ENCODE results near the gene USP13. TPM values are rescaled to one million over a fixed set of nuclear protein-coding genes. Genes with fewer than 3 reads are reported as not detected.
"Not testable (repeated sequence)": the region's sequence is repeated elsewhere in the genome, so short reads cannot be mapped to it uniquely, and the experiment has no call there.

The USP13 gene
- total RNA-seq, 5 donors from 2014 or later (not counting 1 experiment from before 2014, with no cell fraction given) = 6.2 to 7.9 (median 7.0) TPM

DNA sequence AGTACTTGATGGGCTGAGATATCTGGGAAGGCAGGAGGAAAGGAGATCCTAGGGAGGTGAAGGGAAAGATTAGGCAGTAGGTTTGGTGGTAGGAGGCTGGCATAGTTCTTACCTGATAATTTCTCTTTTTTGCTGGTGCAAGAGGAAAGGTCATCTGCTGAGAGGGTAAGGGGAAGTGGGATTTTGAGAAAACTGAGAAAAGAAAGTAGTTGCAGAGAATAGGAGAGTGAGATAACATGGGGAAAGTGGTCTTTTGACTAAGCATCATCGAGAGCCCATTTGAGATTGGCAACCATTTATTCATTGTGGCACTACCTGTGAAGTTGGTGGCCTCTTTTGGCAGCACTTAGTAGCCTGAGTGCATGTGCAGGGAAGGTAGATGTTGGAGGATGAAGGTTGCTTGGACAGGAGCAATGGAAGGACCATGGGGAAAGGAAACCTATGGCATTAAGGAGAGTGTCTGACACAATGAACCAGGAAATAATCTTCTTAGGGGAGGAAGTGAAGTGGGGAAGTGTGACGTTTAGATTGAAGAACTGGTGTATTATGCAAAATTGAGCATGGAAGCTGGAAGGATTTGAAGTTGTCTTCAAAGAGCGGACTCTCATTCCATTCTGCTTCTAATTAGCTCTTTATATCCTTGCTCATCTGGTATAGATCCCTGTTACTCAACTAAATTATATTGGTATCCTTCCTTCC lies 21.9 kb upstream of the USP13 start:
- ATAC-seq (replicated peaks in 1 of 4) (no peak), DNase-seq (no peak)
- Histone ChIP-seq H3K27ac (ENCODE audit: low read length) (no peak overlapping the region), H3K9me3 (no peaks in the 10 kb centered on the region), H3K4me3 (ENCODE audit: control insufficient read depth in 1 of 2, extremely low read depth in 1 of 2, low read length in 1 of 2) (no peak overlapping the region), H3K36me3 (ENCODE audit: control insufficient read depth in 2 of 2, extremely low read depth in 1 of 2, insufficient read depth in 1 of 2, low read length in 1 of 2) (no peaks in the 10 kb centered on the region), H3K27me3 (replicated peaks in 1 of 2; ENCODE audit: control insufficient read depth in 2 of 2, extremely low read depth in 1 of 2, insufficient read depth in 2 of 2, low read length in 1 of 2) (no peaks in the 10 kb centered on the region), H3K4me1 (ENCODE audit: control insufficient read depth in 1 of 2, extremely low read depth in 1 of 2, insufficient read depth in 2 of 2, low read length in 2 of 2) (no peaks in the 10 kb centered on the region)
- Mint-ChIP-seq H3K4me1 (no peaks in the 10 kb centered on the region), H3K36me3 (peaks cover 8% of the 10 kb centered on the region), H3K4me3 (no peak overlapping the region), H3K27ac (no peak overlapping the region), H3K27me3 (no peaks in the 10 kb centered on the region), H3K9me3 (no peaks in the 10 kb centered on the region)
- WGBS (ENCODE audit: insufficient coverage) = 83% methylated on average over 1 of the region's 3 CpGs
- CTCF ChIA-PET = interaction anchor here in 1 of 2 donors (0.7 kb wide), 1 partner anchor 282 kb away, joined by 4 read pairs; no protein-coding TSS in a partner anchor
- POLR2A ChIA-PET = interaction anchor here in 1 of 2 donors (0.7 kb wide), 1 partner anchor 35 kb away, joined by 3 read pairs; no protein-coding TSS in a partner anchor

- Mint-ChIP-seq H3K9me3 (no peaks in the 10 kb centered on the region), H3K4me3 (no peak overlapping the region), H3K4me1 (no peaks in the 10 kb centered on the region), H3K27ac (no peak overlapping the region), H3K27me3 (no peaks in the 10 kb centered on the region), H3K36me3 (peaks cover 3% of the 10 kb centered on the region)
- H3K4me3 ChIP-seq (ENCODE audit: control insufficient read depth in 1 of 2, extremely low read depth in 1 of 2, low read length in 1 of 2) = no peak overlapping the region
- peaks cover 0 to 7% of the 10 kb centered on the region in 2 experiments for H3K27me3 ChIP-seq (replicated peaks in 1 of 2; ENCODE audit: control insufficient read depth in 2 of 2, extremely low read depth in 1 of 2, insufficient read depth in 2 of 2, low read length in 1 of 2)
- no peaks in the 10 kb centered on the region for H3K36me3 ChIP-seq (ENCODE audit: control insufficient read depth in 2 of 2, extremely low read depth in 1 of 2, insufficient read depth in 1 of 2, low read length in 1 of 2)
- no peaks in the 10 kb centered on the region for H3K4me1 ChIP-seq (ENCODE audit: control insufficient read depth in 1 of 2, extremely low read depth in 1 of 2, insufficient read depth in 2 of 2, low read length in 2 of 2)
- no peaks in the 10 kb centered on the region for H3K9me3 ChIP-seq
- POLR2A ChIA-PET = no interaction called here
- H3K27ac ChIP-seq (ENCODE audit: low read length) = no peak overlapping the region
- WGBS (ENCODE audit: insufficient coverage) = no CpG with 5 or more reads among the region's 1 CpG
- DNase-seq (no peak), ATAC-seq (replicated peaks in 1 of 4) (no peak)
- CTCF ChIA-PET = no interaction called here
Observed at GRCh38 chr3:179640469-179640868, 12.4 kb upstream of the USP13 start.

DNA sequence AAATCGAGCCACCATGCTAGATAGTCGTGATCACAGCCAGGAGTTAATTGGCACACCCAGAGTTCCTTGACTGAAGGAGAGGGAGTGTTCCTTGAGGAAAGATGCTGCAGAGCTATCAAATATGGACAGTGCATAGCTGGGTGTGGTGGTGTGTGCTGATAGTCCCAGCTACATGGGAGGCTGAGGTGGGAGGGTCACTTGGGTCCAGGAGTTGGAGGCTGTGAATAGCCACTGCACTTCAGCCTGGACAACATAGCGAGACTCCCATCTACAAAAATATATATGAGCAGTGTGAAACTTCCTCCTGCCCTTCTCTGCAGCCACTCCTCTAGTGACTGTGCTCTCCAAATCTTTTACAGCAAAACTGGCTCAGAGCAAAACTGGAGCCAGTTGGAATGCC lies 10.0 kb upstream of the USP13 start:
- H3K4me1 ChIP-seq (ENCODE audit: control insufficient read depth in 1 of 2, extremely low read depth in 1 of 2, insufficient read depth in 2 of 2, low read length in 2 of 2) = no peaks in the 10 kb centered on the region
- no peaks in the 10 kb centered on the region for H3K36me3 ChIP-seq (ENCODE audit: control insufficient read depth in 2 of 2, extremely low read depth in 1 of 2, insufficient read depth in 1 of 2, low read length in 1 of 2)
- Mint-ChIP-seq H3K4me1 (no peaks in the 10 kb centered on the region), H3K27ac (no peak overlapping the region), H3K36me3 (peaks cover 3% of the 10 kb centered on the region), H3K27me3 (no peaks in the 10 kb centered on the region), H3K9me3 (no peaks in the 10 kb centered on the region), H3K4me3 (no peak overlapping the region)
- no peak for DNase-seq
- WGBS (ENCODE audit: insufficient coverage) = 86% methylated on average over 2 of the region's 3 CpGs
- no peak overlapping the region for H3K27ac ChIP-seq (ENCODE audit: low read length)
- no peak overlapping the region for H3K4me3 ChIP-seq (ENCODE audit: control insufficient read depth in 1 of 2, extremely low read depth in 1 of 2, low read length in 1 of 2)
- no peak for ATAC-seq (replicated peaks in 1 of 4)
- ChIA-PET POLR2A (no interaction called here), CTCF (interaction anchor here in 1 of 2 donors (0.6 kb wide), 1 partner anchor 78 kb away, joined by 4 read pairs; no protein-coding TSS in a partner anchor)
- H3K27me3 ChIP-seq (replicated peaks in 1 of 2; ENCODE audit: control insufficient read depth in 2 of 2, extremely low read depth in 1 of 2, insufficient read depth in 2 of 2, low read length in 1 of 2) = peaks cover 0 to 7% of the 10 kb centered on the region in 2 experiments
- H3K9me3 ChIP-seq = no peaks in the 10 kb centered on the region

GRCh38 chr3:179643837-179644236 lies 9.0 kb upstream of the USP13 start:
- POLR2A ChIA-PET; H3K36me3 ChIP-seq (ENCODE audit: control insufficient read depth in 2 of 2, extremely low read depth in 1 of 2, insufficient read depth in 1 of 2, low read length in 1 of 2); ATAC-seq (replicated peaks in 1 of 4); H3K27ac ChIP-seq (ENCODE audit: low read length); H3K9me3 ChIP-seq; CTCF ChIA-PET; H3K4me1 Mint-ChIP-seq; H3K36me3 Mint-ChIP-seq; H3K27me3 ChIP-seq (replicated peaks in 1 of 2; ENCODE audit: control insufficient read depth in 2 of 2, extremely low read depth in 1 of 2, insufficient read depth in 2 of 2, low read length in 1 of 2); H3K27ac Mint-ChIP-seq; H3K4me3 Mint-ChIP-seq; H3K27me3 Mint-ChIP-seq; H3K4me3 ChIP-seq (ENCODE audit: control insufficient read depth in 1 of 2, extremely low read depth in 1 of 2, low read length in 1 of 2); H3K4me1 ChIP-seq (ENCODE audit: control insufficient read depth in 1 of 2, extremely low read depth in 1 of 2, insufficient read depth in 2 of 2, low read length in 2 of 2); DNase-seq; H3K9me3 Mint-ChIP-seq: not testable (repeated sequence)
- 93% methylated on average over 5 of the region's 8 CpGs for WGBS (ENCODE audit: insufficient coverage)

DNA sequence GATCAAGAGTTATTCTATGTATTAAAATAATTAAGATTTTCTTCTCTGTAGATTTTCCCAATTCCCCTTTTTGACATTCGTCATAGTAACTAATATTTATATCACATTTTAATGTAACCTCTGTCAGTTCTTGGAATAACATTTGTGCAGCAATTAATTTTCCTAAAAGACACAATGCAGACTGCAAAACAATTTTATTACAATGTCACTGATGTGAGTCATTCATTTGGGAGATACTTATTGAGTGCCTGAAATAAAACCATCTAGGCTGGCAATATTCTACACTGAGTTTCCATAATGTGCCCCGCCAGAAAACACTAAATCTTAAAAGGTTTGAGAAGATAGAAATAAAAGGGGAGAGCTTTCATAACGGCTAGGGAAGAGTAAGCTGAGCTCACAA lies 6.7 kb upstream of the USP13 start:
- ChIA-PET POLR2A (no interaction called here), CTCF (no interaction called here)
- Mint-ChIP-seq H3K36me3 (no peaks in the 10 kb centered on the region), H3K27me3 (no peaks in the 10 kb centered on the region), H3K27ac (no peak overlapping the region), H3K9me3 (no peaks in the 10 kb centered on the region), H3K4me3 (no peak overlapping the region), H3K4me1 (no peaks in the 10 kb centered on the region)
- peaks cover 0 to 5% of the 10 kb centered on the region in 2 experiments for H3K4me1 ChIP-seq (ENCODE audit: control insufficient read depth in 1 of 2, extremely low read depth in 1 of 2, insufficient read depth in 2 of 2, low read length in 2 of 2)
- no peaks in the 10 kb centered on the region for H3K9me3 ChIP-seq
- H3K4me3 ChIP-seq (ENCODE audit: control insufficient read depth in 1 of 2, extremely low read depth in 1 of 2, low read length in 1 of 2) = no peak overlapping the region
- H3K27ac ChIP-seq (ENCODE audit: low read length) = no peak overlapping the region
- no peaks in the 10 kb centered on the region for H3K36me3 ChIP-seq (ENCODE audit: control insufficient read depth in 2 of 2, extremely low read depth in 1 of 2, insufficient read depth in 1 of 2, low read length in 1 of 2)
- H3K27me3 ChIP-seq (replicated peaks in 1 of 2; ENCODE audit: control insufficient read depth in 2 of 2, extremely low read depth in 1 of 2, insufficient read depth in 2 of 2, low read length in 1 of 2) = peaks cover 0 to 7% of the 10 kb centered on the region in 2 experiments
- WGBS (ENCODE audit: insufficient coverage) = 81% methylated on average over 2 of the region's 3 CpGs
- ATAC-seq (replicated peaks in 1 of 4) (no peak), DNase-seq (no peak)

DNA sequence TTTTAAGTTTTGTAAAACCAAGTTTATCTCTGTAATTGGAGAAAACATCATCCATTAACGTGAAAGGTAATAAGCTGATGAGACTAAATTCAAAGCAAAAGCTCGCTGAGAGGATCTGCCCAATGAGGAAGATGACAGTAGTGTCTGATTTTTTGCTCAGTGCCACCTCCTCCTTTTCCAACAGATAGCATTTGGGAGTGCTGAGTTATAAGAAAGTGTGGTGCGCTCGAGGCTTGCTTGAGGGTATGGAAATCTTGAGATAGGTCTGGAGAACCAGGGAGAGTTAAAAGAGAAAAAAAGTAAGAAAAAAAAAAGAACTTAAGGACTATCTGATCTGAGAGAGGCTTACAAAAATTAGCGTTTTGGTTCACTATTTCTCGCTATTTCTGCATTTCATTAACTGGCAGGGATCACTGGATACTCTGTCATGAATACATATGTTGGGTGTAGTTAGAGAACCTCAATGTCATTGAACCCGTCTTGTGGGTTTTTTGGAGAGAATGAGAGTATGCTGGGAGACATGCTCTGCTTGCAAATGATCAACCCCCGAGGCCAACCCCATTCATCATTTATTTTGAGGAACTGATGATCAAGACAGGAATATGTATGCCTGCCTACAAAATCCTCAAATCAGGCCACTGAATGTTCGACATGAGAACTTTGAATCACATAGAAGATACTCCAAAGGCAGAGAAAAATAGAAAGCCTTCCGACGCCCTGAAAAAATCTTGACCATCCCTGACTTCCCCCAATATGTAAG lies 973 bp upstream of the USP13 start:
- peak overlapping the region; percentile 72 to 94 (median 79) for H3K4me3 Mint-ChIP-seq
- no peaks in the 10 kb centered on the region for H3K27me3 ChIP-seq (replicated peaks in 1 of 2; ENCODE audit: control insufficient read depth in 2 of 2, extremely low read depth in 1 of 2, insufficient read depth in 2 of 2, low read length in 1 of 2)
- no peaks in the 10 kb centered on the region for H3K9me3 Mint-ChIP-seq
- ChIA-PET CTCF (interaction anchor here in 1 of 2 donors (0.7 to 1.6 kb wide), 2 partner anchors 47 to 48 kb away, joined by 3 to 5 read pairs; partner anchors contain the start of genes MRPL47 and NDUFB5), POLR2A (interaction anchor here in 1 of 2 donors (0.7 kb wide), 1 partner anchor 47 kb away, joined by 3 read pairs; the partner anchor contains the start of genes MRPL47 and NDUFB5)
- ATAC-seq (replicated peaks in 1 of 4) (no peak), DNase-seq (no peak)
- no peaks in the 10 kb centered on the region for H3K9me3 ChIP-seq
- H3K27me3 Mint-ChIP-seq = no peaks in the 10 kb centered on the region
- H3K4me1 Mint-ChIP-seq = peaks cover 29 to 39% (median 30%) of the 10 kb centered on the region in 3 donors
- H3K4me3 ChIP-seq (ENCODE audit: control insufficient read depth in 1 of 2, extremely low read depth in 1 of 2, low read length in 1 of 2) = peak overlapping the region in 1 of 2 donors; percentile 70
- H3K4me1 ChIP-seq (ENCODE audit: control insufficient read depth in 1 of 2, extremely low read depth in 1 of 2, insufficient read depth in 2 of 2, low read length in 2 of 2) = peaks cover 5 to 15% of the 10 kb centered on the region in 2 experiments
- H3K36me3 ChIP-seq (ENCODE audit: control insufficient read depth in 2 of 2, extremely low read depth in 1 of 2, insufficient read depth in 1 of 2, low read length in 1 of 2) = no peaks in the 10 kb centered on the region
- H3K27ac Mint-ChIP-seq = peak overlapping the region; percentile 55 to 81
- peak overlapping the region; percentile 13 for H3K27ac ChIP-seq (ENCODE audit: low read length)
- peaks cover 8% of the 10 kb centered on the region for H3K36me3 Mint-ChIP-seq
- WGBS (ENCODE audit: insufficient coverage) = 61% methylated on average over 5 of the region's 11 CpGs
